ENCODE data around the gene MYH6. TPM values are rescaled to one million over a fixed set of nuclear protein-coding genes. Genes with fewer than 3 reads are reported as not detected.

The MYH6 gene
- polyA plus RNA-seq, 3 donors, result not detected

DNA sequence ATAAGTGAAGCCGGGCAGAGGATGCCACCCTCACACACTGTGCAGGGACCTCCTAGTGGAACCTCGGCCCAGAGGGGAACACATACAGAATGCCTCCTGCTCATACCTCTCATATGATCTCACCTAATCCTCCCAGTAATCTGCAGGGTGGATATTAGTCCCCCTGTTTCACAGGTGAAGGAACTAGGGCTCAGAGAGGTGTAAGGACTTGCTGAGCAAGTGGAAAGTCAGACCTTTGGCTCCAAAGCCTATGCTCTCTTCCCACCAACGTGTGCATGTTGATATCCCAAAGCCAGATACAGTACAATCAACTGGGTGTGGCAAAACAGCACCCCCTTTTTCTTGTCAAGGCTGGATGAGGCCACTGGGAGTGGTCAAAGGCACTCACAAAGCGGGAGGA, 4.2 kb downstream of the MYH6 start:
- peaks cover 19% of the 10 kb centered on the region for H3K4me1 Mint-ChIP-seq
- no peak overlapping the region for H3K27ac Mint-ChIP-seq
- Histone ChIP-seq H3K4me3 (replicated peaks in 1 of 3; ENCODE audit: low read depth in 2 of 3, low read length in 3 of 3) (no peak overlapping the region), H4K20me1 (ENCODE audit: insufficient read depth, low read length) (no peaks in the 10 kb centered on the region), H3K4me1 (ENCODE audit: control insufficient read depth in 1 of 2, insufficient read depth in 2 of 2, low read length in 2 of 2) (peaks cover 5 to 7% of the 10 kb centered on the region in 2 donors), H3K9me3 (replicated peaks in 1 of 2; ENCODE audit: control insufficient read depth in 1 of 2, insufficient read depth in 1 of 2, low read length in 2 of 2) (no peaks in the 10 kb centered on the region), H3K9ac (ENCODE audit: insufficient read depth, low read length, poor library complexity, severe bottlenecking) (no peak overlapping the region), H3K4me2 (replicated peaks; ENCODE audit: extremely low read depth, low read length, poor library complexity, severe bottlenecking) (no peak overlapping the region), H3K27ac (ENCODE audit: low read depth in 1 of 2, low read length in 2 of 2) (no peak overlapping the region), H3K79me2 (ENCODE audit: insufficient read depth, low read length) (no peaks in the 10 kb centered on the region), H2AFZ (ENCODE audit: insufficient read depth, low read depth, low read length, poor library complexity, severe bottlenecking) (no peak overlapping the region), H3K27me3 (ENCODE audit: control insufficient read depth in 2 of 2, insufficient read depth in 2 of 2, low read length in 2 of 2) (no peaks in the 10 kb centered on the region), H3K36me3 (replicated peaks in 1 of 2; ENCODE audit: control insufficient read depth in 1 of 2, insufficient read depth in 2 of 2, low read length in 2 of 2) (no peaks in the 10 kb centered on the region)
- H3K9me3 Mint-ChIP-seq, result no peaks in the 10 kb centered on the region
- WGBS (ENCODE audit: insufficient coverage), result 90% methylated on average over 2 of the region's 4 CpGs
- no peaks in the 10 kb centered on the region for H3K36me3 Mint-ChIP-seq
- TF ChIP-seq, protein P1, sequence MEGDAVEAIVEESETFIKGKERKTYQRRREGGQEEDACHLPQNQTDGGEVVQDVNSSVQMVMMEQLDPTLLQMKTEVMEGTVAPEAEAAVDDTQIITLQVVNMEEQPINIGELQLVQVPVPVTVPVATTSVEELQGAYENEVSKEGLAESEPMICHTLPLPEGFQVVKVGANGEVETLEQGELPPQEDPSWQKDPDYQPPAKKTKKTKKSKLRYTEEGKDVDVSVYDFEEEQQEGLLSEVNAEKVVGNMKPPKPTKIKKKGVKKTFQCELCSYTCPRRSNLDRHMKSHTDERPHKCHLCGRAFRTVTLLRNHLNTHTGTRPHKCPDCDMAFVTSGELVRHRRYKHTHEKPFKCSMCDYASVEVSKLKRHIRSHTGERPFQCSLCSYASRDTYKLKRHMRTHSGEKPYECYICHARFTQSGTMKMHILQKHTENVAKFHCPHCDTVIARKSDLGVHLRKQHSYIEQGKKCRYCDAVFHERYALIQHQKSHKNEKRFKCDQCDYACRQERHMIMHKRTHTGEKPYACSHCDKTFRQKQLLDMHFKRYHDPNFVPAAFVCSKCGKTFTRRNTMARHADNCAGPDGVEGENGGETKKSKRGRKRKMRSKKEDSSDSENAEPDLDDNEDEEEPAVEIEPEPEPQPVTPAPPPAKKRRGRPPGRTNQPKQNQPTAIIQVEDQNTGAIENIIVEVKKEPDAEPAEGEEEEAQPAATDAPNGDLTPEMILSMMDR (IDR thresholded peaks at IDR 0.05), result no peak
- no peak for DNase-seq
- no peak overlapping the region for H3K4me3 Mint-ChIP-seq
- peaks cover 3 to 19% (median 5%) of the 10 kb centered on the region in 3 donors for H3K27me3 Mint-ChIP-seq (ENCODE audit: low read depth in 3 of 3)
- intact Hi-C loops (cut with micrococcal nuclease), result no loop called here

DNA sequence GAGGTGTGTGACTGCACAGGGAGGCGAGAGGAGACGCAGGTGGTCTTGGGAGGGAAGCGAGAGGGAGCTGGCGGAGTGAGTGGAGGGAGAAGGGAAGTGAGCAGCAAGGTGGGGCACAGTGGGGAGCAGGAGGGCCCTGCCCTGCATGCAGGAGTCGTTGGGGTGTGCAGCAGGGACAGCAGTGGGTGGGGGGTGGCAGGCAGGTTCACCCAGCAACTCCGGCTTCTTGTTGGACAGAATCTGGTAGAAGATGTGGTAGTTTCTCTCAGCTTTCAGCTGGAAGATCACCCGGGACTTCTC, 5.0 kb downstream of the MYH6 start:
- H3K27ac Mint-ChIP-seq, result no peak overlapping the region
- Histone ChIP-seq H3K9ac (ENCODE audit: insufficient read depth, low read length, poor library complexity, severe bottlenecking) (no peak overlapping the region), H3K27ac (ENCODE audit: low read depth in 1 of 2, low read length in 2 of 2) (no peak overlapping the region), H2AFZ (ENCODE audit: insufficient read depth, low read depth, low read length, poor library complexity, severe bottlenecking) (no peak overlapping the region), H3K79me2 (ENCODE audit: insufficient read depth, low read length) (no peaks in the 10 kb centered on the region), H3K9me3 (replicated peaks in 1 of 2; ENCODE audit: control insufficient read depth in 1 of 2, insufficient read depth in 1 of 2, low read length in 2 of 2) (no peaks in the 10 kb centered on the region), H3K36me3 (replicated peaks in 1 of 2; ENCODE audit: control insufficient read depth in 1 of 2, insufficient read depth in 2 of 2, low read length in 2 of 2) (no peaks in the 10 kb centered on the region), H4K20me1 (ENCODE audit: insufficient read depth, low read length) (no peaks in the 10 kb centered on the region), H3K27me3 (ENCODE audit: control insufficient read depth in 2 of 2, insufficient read depth in 2 of 2, low read length in 2 of 2) (no peaks in the 10 kb centered on the region), H3K4me3 (replicated peaks in 1 of 3; ENCODE audit: low read depth in 2 of 3, low read length in 3 of 3) (no peak overlapping the region), H3K4me2 (replicated peaks; ENCODE audit: extremely low read depth, low read length, poor library complexity, severe bottlenecking) (no peak overlapping the region), H3K4me1 (ENCODE audit: control insufficient read depth in 1 of 2, insufficient read depth in 2 of 2, low read length in 2 of 2) (peaks cover 5 to 7% of the 10 kb centered on the region in 2 donors)
- peaks cover 3 to 16% (median 5%) of the 10 kb centered on the region in 3 donors for H3K27me3 Mint-ChIP-seq (ENCODE audit: low read depth in 3 of 3)
- H3K4me3 Mint-ChIP-seq, result no peak overlapping the region
- TF ChIP-seq, protein P1 (IDR thresholded peaks at IDR 0.05), result no peak
- no peaks in the 10 kb centered on the region for H3K36me3 Mint-ChIP-seq
- 49% methylated on average over 7 of the region's 7 CpGs for WGBS (ENCODE audit: insufficient coverage)
- intact Hi-C loops (cut with micrococcal nuclease), result no loop called here
- H3K9me3 Mint-ChIP-seq, result no peaks in the 10 kb centered on the region
- no peak for DNase-seq
- peaks cover 19% of the 10 kb centered on the region for H3K4me1 Mint-ChIP-seq
